Daoy (cell line): ENCODE measurements around the gene DBN1. TPM values are rescaled to one million over a fixed set of nuclear protein-coding genes. Genes with fewer than 3 reads are reported as not detected.
"Not testable (repeated sequence)": the region's sequence is repeated elsewhere in the genome, so short reads cannot be mapped to it uniquely, and the experiment has no call there.

Source experiments
- DNase-seq: peaks from one replicate; pipeline ENCODE4 v3.0.0-alpha.2; 2015; ENCODE audit warnings: low read depth
- total RNA-seq: library from RNA; depleted of rRNA; stranded (reverse); fragments of >200 nt; shearing (Covaris generic); gene quantifications from 2 replicates; pipeline ENCODE4 v1.2.3, GENCODE V29; 2014

Gene DBN1
- total RNA-seq, 1 experiment from 2014 or later: 187 TPM

DNA sequence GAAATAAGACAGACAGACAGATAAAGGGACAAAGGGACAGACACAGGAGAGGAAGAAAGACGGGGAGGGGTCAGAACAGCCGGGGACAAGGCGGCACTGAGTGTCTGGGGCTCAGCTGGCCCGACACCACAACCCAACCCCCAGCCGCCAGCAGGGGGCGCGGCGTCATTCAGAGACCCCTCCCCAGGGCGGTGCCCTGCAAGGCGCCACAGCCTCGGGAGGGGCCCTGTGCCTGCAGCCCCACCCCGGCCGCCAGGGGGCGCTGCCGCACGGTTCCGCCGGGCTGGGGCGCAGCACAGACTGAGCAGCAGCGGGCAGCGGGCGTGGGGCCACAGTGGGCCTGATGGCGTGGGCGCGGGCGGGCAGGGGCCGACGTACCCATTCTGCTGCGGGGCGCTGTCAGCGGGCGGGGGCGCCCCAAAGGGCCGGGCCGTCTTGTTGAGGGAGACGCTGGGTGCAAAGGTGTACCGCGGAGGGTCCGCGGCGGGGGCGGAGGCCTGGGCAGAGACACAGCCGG, 18.1 kb upstream of the DBN1 start:
- peak; percentile 64 for DNase-seq

DNA sequence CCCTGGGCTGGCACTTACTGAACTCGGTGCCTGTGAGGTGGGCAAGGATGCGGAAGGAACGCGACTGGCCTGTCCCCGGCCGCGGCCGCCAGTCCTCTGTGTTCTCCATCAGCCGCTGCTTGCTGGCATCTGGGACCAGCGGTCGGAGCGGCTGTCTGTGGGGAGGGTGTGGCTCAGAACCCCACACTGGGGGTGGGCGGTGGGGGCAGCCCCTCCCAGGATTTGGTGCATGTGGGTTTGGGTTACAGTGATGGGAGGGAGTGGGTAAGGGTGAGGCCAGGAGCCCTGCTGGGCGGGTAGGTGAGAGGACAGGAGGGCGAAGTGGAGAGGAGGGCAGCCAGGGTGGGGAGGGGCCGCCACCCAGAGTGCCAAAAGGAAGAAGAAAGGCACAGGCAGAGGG, 17.6 kb upstream of the DBN1 start:
- no peak for DNase-seq

DNA sequence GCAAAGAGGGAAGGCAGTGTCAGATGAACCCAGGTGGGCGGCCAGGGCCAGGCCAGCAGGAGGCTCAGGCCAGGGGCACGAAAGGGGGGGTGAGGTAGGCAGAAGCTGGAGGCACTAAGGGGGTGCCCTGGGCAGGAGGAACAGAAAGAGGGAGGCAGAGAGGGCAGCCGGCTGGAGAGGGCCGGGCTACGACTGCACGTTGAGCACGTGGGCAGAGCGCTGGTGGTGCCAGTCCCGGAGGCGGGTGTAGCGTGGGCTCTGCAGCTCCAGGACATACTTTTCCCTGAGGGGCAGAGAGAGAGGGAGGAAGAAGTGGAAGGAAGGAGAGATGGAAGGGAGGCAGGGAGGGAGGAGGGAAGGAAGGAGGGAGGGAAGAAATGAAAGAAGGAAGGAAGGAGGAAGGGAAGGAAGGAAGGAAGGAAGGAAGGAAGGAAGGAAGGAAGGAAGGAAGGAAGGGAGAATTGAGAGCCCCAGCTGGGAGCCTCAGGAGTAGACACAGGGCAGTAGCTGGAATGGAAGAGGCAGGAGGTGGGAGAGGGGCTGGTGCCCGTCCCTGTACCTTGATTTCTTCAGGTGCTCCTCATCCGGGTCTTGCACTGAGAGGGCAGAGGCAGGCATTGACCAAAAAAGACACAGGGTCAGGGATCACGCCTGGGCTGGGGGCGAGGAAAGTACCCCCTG, 17.0 kb upstream of the DBN1 start:
- DNase-seq: no peak

DNA sequence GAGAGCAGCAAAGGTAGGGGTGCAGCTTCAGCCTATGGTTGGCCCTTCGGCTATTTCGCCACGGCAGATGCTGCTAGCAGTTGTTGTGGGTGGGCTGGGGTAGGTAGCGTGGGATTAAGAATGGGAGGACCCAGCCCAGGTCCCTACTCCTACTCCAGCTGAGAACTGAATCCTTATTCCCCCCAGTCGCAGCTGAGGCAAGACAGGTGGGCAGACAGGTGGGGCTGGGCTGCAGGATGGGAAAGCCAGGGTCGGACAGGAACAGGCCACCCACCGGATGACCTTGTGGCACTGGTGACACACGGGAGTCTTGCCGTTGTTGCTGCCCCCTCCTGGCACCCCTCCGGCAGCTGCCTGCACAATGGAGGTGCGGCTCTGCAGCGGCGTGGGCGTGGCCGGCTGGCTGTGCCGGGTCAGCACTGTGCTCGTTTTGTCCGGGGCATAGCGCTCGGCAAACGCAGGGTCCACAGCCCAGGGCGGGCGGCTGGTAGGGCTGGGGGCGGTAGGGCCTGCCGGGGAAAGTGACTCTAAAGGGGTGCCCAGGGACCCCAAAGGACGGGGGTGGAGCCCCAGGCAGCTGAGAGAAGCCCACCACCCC, 15.8 kb upstream of the DBN1 start:
- DNase-seq: no peak

DNA sequence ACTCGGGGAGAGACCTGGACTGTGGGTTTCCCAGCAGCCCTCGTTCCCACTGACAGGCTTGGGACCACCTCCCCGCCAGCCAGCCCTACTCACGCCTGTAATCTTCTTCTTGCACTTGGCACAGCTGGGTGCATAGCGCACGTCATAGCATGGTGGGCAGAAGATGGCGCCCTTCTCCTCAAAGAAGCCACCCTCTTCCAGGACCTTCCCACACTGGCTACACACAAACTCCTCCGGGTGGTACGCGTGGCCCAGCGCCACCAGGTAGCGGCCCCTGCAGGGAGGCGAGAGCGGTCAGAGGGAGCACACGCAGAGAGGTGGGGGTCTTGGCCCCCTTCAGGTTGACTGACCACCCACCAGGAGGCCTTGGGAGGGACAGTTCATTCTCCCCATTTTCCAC, 14.5 kb upstream of the DBN1 start:
- DNase-seq: no peak

DNA sequence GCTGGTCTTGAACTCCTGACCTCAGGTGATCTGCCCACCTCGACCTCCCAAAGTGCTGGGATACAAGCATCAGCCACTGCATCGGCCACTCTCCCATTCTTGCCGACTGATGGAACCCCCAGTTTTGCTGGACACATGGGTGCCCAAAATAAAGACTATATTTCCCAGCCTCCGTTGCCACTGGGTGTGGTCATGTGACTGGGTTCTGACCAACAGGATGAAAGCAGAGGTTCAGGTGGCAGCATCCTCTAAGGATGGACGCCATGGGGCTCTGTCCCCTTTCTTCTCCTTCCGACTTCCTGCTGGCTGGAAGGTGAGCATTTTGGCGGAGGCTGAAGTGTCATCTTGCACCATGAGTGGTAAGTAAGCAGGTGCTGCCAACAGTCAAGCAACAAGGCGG, 13.7 kb upstream of the DBN1 start:
- no peak for DNase-seq

DNA sequence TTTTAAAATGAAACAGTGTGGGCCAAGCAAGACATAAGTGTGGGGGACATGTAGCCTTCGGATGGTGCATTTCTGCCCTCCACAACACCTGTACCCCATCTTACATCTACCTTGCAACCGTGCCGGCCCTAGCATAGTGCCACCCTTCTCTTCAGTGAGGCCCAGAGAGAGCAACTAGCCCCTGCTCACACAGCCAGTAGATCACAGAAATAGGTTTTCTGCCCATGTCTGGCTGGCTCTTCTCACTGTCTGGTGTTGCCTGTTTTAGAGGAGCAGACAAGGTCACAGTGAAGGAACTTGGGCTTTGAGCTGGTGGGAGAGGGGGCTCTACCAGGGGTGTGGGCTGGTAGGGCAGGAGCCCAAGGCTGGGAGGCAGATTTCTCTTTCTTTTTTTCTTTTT, 12.8 kb upstream of the DBN1 start:
- no peak for DNase-seq

DNA sequence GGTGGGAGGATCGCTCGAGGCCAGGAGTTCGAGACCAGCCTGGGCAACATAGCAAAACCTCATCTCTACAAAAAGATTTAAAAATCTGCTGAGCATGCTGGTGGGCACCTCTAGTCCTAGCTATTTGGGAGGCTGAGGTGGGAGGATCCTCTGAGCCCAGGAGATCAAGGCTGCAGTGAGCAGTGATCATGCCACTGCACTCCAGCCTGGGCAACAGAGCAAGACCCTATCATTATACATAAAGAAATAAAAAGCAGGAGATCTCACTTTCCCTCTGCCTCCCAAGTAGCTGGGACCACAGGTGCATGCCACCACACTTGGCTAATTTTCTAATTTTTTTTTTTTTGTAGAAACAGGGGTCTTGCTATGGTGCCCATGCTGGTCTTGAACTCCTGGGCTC, 12.3 kb upstream of the DBN1 start:
- not testable (repeated sequence) for DNase-seq

DNA sequence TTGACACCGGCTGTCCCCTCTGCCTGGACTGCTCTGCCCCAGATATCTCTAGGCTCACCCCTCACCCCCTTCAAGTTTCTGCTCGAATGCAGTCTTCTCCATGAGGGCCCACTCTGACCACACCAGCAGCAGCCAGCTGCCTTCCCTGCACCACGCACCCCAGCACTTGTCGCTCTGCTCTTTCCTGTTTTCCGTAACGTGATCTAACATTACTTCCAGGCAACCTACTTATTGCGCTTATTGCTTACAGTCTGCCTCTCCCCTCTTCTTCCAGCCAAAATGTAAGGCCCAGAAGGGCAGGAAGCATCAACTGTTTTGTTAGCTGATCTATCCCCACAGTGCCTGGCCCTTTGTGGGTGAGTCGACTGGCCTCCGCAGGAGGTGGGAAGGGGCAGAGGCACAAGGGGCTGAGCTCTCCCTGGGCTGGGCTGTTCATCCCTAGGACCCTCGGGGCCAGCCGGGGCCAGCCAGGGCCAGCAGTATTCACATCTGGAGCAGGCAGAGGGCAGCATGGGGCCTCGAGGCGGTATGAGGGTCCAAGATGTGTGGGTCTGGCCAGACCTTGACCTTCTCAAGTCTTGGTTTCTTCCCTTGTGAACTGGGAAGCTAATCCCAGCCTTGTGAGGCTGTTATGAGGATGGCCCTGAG, 11.6 kb upstream of the DBN1 start:
- no peak for DNase-seq

DNA sequence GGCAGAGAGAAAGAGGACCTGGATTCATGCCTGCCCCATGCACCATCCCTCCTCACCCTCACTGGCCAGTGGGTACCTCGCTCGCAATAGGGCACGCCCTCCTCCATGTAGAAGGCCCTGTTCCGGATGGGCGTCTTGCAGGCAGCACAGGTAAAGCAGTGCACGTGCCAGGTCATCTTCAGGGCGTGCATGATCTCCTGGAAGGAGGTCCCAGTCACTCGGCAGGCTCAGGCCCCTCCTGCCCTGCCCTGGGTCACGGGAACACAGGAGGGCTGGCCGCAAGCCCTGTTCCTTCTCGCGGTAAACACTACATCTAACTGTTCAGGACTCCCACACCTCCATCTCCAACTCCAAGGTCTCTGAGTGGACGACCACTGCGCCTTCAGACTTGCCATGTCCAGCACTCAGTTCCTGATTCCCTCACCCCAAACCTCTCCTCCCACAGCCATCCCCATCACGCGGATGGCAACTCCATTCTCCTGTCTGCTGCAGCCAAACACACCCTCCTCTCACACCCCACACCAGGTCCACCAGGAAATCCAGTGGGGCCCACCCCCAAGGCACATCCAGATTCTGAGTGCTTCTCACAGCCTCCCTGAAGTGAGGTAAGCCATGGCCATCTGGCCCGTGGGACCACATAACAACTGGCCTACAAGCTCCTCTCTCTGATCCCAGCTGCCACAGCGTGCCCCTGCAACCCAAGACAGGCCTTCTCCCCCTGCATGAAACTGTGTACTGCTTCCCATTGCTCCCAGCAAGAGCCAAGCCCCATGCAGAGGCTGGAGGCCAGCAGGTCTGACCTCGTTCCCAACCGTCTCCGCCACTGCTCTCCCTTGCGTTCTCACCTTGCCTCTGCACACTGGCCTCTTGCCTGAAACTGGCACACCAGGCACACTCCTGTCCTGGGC, 10.8 kb upstream of the DBN1 start:
- DNase-seq: no peak

DNA sequence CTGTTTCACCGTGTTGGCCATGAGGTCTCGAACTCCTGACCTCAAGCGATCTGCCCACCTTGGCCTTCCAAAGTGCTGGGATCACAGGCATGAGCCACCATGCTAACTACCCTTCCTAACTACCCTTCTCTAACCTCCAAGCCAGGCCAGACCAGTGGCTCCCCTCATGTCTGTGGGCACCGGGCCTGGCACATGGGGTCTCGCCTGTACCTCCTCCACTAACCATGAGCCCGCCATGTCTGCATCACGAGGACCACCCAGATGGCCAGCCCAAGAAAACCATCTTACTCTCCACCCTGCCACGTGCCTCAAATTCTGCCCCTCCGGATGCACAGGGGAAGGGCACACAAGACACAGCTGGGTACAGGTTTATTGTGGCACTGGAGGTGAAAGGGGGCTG, 9.6 kb upstream of the DBN1 start:
- DNase-seq: no peak

DNA sequence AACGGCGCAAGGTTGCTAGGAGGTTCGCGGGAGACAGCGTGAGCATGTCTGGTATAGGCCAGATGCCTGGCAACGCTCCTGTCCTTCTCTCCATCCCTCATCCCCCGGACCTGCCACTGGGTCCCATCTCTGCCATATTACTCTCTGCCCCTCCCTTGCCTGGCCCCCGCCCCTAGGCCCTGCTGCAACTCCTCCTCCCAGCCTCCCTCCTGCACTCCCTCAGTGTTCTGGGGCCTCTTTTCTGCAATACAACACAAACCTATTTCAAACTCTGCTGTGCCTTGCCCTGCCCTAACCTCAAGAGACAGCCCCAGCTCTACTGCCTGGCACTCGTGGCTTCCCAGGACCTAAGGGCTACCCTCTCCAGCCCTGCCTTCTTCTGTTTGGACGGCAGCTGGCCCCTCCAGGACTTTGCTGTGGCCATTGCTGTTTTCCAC, 8.9 kb upstream of the DBN1 start:
- DNase-seq: no peak

DNA sequence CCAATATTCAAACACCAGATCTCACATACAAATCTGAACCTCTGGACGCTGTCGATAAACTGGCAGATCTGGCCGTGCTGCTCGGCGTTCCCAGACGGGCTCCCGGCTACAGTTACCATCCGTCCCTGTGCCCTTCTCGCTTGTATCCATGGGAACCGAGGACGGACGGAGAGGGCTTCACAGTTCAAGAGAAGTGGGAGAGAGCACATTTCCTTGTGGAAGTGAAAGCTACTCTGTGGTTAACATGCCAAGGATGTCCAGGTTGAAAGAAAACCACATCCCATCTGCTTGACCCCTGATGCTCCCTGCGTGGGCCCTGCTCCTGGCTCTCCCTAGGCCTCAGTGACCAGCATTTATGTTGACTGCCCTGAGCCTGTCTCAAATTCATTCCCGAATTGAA, 6.3 kb upstream of the DBN1 start:
- no peak for DNase-seq

DNA sequence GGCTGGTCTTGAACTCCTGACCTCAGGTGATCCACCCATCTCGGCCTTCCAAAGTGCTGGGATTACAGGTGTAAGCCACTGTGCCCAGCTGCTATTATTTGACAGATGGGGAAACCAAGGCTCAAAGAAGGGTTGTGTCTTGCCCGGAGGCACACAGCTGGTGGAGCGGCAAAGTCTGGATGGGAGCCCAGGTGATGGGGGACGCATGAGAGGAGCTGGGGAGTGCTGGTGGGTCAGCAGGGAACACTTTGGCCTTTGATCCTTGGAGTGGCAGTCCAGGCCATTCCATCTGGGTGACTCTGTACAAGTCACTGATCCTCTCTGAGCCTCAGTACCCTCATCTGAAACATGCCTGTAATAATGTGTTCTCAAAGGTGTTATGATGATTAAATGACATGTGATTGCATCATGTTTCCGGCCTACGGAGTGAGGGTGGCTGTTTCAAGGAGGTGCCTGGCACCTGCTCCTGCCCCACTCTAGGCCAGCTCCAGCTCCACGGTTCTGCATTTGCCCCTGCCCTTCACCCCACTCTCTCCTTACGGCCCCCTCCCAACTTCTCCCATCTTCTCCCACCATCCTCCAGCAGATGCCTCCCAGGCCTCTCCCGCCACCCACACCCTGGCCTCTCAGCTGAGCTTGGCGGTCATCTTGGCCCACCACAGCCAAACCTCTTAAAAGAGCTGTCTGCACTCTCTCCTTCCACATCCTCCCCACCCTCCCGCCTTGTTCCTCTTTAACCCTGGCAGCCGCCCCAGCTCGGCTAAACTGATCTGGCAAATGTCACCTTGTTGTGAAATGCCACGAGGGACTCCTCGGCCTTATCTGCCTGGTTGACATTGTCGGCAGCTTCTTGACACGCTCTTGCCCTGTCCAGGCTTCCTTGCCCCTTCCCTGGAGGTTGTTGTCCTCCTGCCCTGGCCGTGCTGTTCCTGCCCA, 5.5 kb upstream of the DBN1 start:
- DNase-seq: peak; percentile 30

DNA sequence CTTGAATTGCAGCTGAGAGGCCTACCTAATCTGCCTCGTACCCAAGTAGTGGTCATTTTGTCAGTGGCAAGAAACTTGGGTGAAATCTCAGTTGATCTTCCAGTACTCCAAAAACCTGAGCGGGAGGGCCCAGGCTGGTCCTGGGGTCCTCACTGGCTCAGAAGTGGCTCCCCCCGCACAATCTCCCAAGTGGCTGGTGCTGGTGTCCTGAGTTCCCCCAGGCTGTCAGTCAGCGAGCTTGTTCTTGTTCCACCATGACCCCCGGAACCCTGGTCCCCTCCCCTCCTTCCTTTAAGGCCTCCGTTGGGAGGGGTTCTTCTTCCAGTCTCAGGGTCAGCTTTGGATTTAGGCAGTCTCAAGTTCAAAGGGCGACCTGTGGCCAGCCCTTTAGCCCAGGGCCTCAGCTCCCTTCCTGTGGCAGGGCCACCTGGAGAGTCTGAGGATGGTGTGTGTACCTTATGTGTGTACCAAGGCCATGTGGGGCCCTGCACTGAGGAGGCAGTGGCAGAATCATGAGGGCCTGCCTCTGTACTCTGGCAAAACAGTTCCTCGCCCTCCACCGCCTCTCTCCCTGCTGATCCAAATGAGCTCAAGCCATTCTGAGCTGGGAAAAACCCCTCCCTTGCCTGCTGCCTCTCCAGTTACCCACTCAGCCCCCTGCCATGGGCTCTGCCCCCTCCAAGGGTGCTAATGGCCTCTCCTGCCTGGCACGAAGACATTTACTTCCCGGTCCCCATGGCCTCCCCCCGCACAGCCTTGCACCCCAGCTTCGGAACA, 4.5 kb upstream of the DBN1 start:
- DNase-seq: no peak

DNA sequence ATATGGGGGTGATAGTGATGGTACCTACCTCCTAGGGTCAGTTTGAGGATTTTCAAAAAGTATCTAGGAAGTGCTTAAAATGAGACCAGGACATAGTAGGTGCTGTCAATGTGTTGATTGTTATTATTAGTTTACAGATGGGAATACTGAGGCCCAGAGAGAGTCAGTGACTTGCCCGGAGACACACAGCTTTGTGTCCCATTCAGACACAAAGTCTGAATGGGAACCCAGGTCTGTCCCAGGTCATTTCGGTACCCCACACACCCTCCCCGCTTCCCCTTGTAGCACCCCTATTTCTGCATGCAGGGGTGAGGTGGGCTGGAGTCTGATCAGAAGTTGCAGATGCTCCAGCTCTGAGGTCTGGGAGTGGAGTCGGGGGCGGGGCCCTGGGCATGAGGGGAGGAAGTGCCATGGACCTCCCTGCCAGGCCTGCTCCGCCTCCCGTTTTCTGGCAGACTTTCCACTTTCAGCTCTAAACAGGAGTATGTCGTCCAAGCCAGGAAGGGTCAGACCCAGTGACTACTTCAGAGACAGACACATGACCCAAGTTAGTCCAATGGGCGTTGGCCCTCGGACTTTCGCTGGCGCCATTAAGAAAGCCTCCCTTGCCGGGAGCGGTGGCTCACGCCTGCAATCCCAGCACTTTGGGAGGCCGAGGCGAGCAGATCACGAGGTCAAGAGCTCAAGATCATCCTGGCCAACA, 3.2 kb upstream of the DBN1 start:
- peak; percentile 81 for DNase-seq

DNA sequence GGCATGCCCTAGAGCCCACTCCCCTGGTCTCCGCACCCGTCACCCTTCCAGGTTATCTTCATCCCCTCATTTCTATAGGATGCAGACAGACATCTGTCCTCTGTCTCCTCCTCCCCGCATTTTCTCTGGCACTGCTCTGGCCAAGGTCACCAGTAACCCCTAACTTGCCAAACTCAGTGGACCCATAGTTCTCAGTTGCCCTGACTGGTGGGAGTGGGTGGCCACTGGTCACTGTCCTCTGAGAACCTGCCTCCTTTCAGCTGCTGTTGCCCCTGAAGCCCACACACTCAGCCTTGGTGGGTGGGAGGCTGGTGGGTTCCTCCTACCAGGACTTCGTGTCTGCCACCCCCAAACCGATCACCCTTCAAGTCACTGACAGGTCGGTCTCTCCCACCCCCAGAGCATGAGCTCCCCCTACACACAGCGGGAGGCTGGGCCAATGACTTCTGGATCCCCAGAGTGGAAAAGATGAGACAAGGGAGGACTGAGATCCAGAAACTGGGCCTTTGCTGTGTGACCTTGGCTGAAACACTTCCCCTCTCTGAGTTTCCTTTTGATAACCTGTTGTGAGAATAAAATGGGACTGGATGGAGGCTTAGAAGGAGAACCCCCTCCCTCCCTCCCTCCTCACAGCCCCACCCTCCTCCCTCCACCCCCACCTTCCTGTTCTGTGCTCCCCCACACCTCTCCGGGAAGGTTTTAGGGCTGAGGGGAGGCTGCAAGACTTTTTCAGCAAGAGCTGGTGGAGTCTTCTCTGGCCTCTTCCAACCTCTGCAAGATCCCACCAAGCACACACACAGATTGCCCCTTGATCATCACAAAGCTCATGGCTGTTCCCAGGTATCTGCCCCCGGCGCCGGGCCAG, 2.4 kb upstream of the DBN1 start:
- DNase-seq: no peak

DNA sequence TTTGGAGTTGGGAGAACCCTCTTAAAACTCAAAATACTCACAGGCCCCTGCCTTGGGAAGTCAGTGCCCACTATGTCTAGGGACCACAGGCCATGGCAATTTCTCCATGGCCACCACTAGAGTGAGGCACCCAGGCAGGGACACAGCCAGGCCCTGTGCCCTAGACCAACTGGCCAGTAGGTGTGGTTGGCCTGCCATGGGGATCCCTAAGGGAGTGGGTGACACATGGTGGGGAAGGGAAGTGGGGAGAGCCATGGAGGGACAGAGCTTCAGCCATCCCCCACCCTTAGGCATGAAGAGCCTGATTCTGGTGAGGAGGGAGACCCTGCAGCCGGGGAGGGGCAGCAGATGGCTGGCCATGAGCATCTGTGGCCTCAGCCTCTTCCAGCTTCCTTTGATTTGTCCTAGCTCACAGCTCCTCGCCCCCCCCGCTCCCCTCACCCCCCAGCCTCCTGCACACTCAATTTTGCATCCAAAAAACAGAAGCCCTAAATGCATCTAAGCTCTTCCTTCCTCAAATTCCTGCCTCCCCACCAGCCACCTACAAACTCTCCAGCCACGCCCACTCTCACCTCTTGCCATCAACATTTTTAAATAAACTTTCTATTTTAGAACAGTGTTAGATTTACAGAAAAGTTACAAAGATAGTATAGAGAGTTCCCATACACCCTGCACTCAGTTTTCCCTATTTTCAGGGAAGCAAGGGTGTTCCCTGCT, 1.6 kb upstream of the DBN1 start:
- DNase-seq: no peak
